MM.1S (cell line): ENCODE results near the gene ZNF740.

ENCODE experiments used
- EZH2phosphoT487 ChIP-seq: fragments of 300-600 bp; sonication (generic); IDR thresholded peaks from 2 replicates; pipeline ENCODE4 v1.6.1; 2018; ENCODE audit warnings: antibody characterized with exemption, low read length
- TF ChIP-seq, protein P1 (sequence below): fragments of 300-600 bp; sonication (generic); IDR thresholded peaks from 2 replicates; pipeline ENCODE4 v1.5.1; 2016; ENCODE audit warnings: antibody characterized with exemption, low read length, mixed read lengths

DNA sequence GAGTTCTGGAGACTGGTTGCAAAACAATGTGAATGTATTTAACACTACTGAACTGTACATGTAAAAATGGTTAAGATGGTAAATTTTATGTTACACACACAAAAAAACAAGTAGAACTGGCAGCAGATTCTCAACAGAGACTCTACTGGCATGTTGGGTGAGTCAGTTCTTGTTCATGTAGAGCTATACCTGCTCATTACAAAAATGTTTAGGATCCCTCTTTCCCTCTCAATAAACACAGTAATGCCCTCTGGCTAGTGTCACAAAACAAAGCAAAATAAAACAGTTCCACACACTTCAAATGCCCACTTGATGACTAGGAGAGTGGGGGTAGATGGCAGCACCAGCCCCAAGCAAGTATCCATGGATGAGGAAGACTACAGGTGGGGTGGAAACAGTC is 13.7 kb upstream of the ZNF740 start:
- TF ChIP-seq, protein P1, sequence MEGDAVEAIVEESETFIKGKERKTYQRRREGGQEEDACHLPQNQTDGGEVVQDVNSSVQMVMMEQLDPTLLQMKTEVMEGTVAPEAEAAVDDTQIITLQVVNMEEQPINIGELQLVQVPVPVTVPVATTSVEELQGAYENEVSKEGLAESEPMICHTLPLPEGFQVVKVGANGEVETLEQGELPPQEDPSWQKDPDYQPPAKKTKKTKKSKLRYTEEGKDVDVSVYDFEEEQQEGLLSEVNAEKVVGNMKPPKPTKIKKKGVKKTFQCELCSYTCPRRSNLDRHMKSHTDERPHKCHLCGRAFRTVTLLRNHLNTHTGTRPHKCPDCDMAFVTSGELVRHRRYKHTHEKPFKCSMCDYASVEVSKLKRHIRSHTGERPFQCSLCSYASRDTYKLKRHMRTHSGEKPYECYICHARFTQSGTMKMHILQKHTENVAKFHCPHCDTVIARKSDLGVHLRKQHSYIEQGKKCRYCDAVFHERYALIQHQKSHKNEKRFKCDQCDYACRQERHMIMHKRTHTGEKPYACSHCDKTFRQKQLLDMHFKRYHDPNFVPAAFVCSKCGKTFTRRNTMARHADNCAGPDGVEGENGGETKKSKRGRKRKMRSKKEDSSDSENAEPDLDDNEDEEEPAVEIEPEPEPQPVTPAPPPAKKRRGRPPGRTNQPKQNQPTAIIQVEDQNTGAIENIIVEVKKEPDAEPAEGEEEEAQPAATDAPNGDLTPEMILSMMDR: no peak
- no peak for TF ChIP-seq EZH2phosphoT487
